SK-N-SH treated with all-trans-retinoic acid at 6 μM for 48 hours (cell line): ENCODE results near the gene CLP1.
"Not testable (repeated sequence)": the region's sequence is repeated elsewhere in the genome, so short reads cannot be mapped to it uniquely, and the experiment has no call there.

Experiments used
- ATAC-seq: fragments of 200-7000 bp; cut with Tn5 transposase; 3 replicates; pipeline ENCODE4 v1.9.1; 2020; ENCODE audit warnings: mild to moderate bottlenecking, moderate library complexity
- CSDC2 ChIP-seq: fragments of 250-450 bp; sonication (Bioruptor Pico); IDR thresholded peaks from 2 replicates; pipeline ENCODE4 v1.5.0; 2020; ENCODE audit warnings: mild to moderate bottlenecking, moderate library complexity
- TCF4 ChIP-seq: fragments of 250-450 bp; sonication (Bioruptor Pico); IDR thresholded peaks from 2 replicates; pipeline ENCODE4 v1.8.0; 2021; ENCODE audit warnings: mild to moderate bottlenecking, moderate library complexity, borderline replicate concordance
- ZC3H10 ChIP-seq: fragments of 250-450 bp; sonication (Bioruptor Pico); IDR thresholded peaks from 2 replicates; pipeline ENCODE4 v1.5.1; 2021; ENCODE audit warnings: mild to moderate bottlenecking, moderate library complexity
- ZFP3 ChIP-seq: fragments of 250-450 bp; sonication (Bioruptor Pico); IDR thresholded peaks from 2 replicates; pipeline ENCODE4 v1.5.0; 2020; ENCODE audit warnings: mild to moderate bottlenecking, moderate library complexity
- ZFP30 ChIP-seq: fragments of 450-650 bp; formaldehyde crosslinking; IDR thresholded peaks from 2 replicates; pipeline ENCODE4 v1.5.0; 2022; ENCODE audit warnings: mild to moderate bottlenecking, moderate library complexity
- TF ChIP-seq, protein P1 (sequence below): fragments of 250-450 bp; sonication (Bioruptor Pico); IDR thresholded peaks from 2 replicates; pipeline ENCODE4 v1.5.1; 2020; ENCODE audit warnings: low read depth, mild to moderate bottlenecking, moderate library complexity
- TF ChIP-seq, protein P2 (sequence below): fragments of 250-450 bp; sonication (Bioruptor Pico); IDR thresholded peaks from 2 replicates; pipeline ENCODE4 v1.5.0; 2020; ENCODE audit warnings: mild to moderate bottlenecking, moderate library complexity
- TF ChIP-seq, protein P3 (sequence below): fragments of 250-450 bp; sonication (Bioruptor Pico); IDR thresholded peaks from 2 replicates; pipeline ENCODE4 v1.8.0; 2021; ENCODE audit warnings: low read depth, mild to moderate bottlenecking, moderate library complexity, borderline replicate concordance
- TF ChIP-seq, protein P4 (sequence below): fragments of 250-450 bp; sonication (Bioruptor Pico); IDR thresholded peaks from 2 replicates; pipeline ENCODE4 v1.8.0; 2020; ENCODE audit warnings: mild to moderate bottlenecking, moderate library complexity, borderline replicate concordance

The CLP1 gene

DNA sequence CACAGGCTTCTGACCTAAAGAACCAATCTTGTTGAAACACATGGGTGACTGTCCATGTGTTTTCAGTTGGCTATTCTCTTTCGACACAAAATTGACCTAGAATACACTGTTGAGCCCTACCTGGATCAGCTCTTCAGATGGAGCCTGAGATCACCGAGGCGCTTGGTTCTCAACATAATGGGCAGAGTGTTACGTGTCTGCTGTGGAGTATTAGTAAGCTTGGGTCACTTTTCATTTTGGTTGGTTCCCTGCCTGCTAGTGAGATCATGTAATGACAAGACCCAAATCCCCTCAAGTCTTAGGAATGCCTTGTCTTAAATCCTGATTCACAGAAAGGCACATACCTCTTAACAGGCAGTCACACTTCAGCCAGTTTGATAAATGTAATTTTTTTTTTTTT is 45.8 kb downstream of the CLP1 start:
- TF ChIP-seq ZFP3, result no peak
- TF ChIP-seq, protein P1, sequence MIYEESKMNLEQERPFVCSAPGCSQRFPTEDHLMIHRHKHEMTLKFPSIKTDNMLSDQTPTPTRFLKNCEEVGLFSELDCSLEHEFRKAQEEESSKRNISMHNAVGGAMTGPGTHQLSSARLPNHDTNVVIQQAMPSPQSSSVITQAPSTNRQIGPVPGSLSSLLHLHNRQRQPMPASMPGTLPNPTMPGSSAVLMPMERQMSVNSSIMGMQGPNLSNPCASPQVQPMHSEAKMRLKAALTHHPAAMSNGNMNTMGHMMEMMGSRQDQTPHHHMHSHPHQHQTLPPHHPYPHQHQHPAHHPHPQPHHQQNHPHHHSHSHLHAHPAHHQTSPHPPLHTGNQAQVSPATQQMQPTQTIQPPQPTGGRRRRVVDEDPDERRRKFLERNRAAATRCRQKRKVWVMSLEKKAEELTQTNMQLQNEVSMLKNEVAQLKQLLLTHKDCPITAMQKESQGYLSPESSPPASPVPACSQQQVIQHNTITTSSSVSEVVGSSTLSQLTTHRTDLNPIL (CRISPR knock-in tag), result no peak
- ATAC-seq, result no peak

DNA sequence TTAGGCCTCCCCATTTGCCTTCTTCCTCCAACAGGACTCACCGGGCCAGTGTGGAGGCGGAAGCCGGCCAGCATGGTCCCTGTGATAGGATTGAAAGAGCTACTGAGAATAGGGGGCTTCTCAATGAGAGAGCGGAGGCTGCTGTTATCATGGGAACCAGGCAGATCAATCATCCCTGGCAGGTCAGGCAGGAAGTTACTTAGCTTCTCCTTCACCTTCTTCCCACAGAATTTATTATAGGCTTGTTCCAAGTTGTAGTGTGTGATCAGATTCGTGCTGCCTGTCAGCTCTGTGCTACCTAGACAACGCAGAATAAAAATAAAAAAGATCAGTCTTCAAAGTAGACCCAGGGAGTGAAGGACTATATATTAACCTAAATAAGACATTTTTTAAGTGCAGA is 47.4 kb downstream of the CLP1 start:
- TF ChIP-seq, protein P2, sequence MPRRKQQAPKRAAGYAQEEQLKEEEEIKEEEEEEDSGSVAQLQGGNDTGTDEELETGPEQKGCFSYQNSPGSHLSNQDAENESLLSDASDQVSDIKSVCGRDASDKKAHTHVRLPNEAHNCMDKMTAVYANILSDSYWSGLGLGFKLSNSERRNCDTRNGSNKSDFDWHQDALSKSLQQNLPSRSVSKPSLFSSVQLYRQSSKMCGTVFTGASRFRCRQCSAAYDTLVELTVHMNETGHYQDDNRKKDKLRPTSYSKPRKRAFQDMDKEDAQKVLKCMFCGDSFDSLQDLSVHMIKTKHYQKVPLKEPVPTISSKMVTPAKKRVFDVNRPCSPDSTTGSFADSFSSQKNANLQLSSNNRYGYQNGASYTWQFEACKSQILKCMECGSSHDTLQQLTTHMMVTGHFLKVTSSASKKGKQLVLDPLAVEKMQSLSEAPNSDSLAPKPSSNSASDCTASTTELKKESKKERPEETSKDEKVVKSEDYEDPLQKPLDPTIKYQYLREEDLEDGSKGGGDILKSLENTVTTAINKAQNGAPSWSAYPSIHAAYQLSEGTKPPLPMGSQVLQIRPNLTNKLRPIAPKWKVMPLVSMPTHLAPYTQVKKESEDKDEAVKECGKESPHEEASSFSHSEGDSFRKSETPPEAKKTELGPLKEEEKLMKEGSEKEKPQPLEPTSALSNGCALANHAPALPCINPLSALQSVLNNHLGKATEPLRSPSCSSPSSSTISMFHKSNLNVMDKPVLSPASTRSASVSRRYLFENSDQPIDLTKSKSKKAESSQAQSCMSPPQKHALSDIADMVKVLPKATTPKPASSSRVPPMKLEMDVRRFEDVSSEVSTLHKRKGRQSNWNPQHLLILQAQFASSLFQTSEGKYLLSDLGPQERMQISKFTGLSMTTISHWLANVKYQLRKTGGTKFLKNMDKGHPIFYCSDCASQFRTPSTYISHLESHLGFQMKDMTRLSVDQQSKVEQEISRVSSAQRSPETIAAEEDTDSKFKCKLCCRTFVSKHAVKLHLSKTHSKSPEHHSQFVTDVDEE (CRISPR knock-in tag), result no peak
- TF ChIP-seq ZC3H10, result no peak
- no peak for TF ChIP-seq ZFP30
- TF ChIP-seq, protein P3, sequence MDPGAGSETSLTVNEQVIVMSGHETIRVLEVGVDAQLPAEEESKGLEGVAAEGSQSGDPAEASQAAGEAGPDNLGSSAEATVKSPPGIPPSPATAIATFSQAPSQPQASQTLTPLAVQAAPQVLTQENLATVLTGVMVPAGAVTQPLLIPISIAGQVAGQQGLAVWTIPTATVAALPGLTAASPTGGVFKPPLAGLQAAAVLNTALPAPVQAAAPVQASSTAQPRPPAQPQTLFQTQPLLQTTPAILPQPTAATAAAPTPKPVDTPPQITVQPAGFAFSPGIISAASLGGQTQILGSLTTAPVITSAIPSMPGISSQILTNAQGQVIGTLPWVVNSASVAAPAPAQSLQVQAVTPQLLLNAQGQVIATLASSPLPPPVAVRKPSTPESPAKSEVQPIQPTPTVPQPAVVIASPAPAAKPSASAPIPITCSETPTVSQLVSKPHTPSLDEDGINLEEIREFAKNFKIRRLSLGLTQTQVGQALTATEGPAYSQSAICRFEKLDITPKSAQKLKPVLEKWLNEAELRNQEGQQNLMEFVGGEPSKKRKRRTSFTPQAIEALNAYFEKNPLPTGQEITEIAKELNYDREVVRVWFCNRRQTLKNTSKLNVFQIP (CRISPR knock-in tag), result no peak
- TF ChIP-seq TCF4, result no peak
- TF ChIP-seq, protein P1 (CRISPR knock-in tag), result no peak
- TF ChIP-seq CSDC2 (CRISPR knock-in tag), result no peak
- no peak for ATAC-seq

DNA sequence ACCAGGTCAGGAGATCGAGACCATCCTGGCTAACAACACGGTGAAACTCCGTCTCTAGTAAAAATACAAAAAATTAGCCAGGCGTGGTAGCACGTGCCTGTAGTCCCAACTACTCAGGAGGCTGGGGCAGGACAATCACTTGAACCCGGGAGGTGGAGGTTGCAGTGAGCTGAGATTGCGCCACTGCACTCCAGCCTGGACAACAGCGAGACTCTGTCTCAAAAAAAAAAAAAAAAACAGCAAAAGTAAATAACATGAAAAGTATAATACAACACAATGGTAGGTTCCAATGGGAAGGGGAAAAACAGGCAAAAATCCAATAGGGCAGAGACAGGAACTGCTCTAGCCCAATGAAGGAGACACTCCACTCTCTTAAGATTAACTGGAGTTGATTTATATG is 47.9 kb downstream of the CLP1 start:
- ATAC-seq, result not testable (repeated sequence)

DNA sequence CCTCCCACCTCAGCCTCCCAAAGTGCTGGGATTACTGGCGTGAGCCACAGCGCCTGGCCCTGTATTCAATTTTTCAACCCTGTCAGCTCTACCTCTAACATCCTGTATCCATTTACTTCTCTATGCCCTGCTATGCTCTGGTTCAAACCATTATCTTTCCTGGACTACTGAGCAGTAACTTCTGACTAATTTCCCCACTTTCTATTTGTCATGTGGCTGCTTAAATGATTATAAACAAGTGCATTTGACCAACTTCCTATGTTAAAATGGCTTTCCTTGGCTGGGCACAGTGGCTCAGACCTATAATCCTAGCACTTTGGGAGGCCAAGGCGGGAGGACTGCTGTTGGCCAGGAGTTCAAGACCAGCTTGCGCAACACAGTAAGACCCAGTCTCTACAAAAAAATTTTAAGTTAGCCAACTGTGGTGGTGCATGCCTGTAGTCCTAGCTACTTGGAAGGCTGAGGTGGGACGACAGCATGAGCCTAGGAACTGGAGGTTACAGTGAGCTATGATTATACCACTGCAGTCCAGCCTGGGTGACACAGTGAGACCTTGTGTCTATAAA is 52.3 kb downstream of the CLP1 start:
- no peak for ATAC-seq

More for the DNA sequence above, 52.3 kb downstream of the CLP1 start:
- TF ChIP-seq, protein P4, sequence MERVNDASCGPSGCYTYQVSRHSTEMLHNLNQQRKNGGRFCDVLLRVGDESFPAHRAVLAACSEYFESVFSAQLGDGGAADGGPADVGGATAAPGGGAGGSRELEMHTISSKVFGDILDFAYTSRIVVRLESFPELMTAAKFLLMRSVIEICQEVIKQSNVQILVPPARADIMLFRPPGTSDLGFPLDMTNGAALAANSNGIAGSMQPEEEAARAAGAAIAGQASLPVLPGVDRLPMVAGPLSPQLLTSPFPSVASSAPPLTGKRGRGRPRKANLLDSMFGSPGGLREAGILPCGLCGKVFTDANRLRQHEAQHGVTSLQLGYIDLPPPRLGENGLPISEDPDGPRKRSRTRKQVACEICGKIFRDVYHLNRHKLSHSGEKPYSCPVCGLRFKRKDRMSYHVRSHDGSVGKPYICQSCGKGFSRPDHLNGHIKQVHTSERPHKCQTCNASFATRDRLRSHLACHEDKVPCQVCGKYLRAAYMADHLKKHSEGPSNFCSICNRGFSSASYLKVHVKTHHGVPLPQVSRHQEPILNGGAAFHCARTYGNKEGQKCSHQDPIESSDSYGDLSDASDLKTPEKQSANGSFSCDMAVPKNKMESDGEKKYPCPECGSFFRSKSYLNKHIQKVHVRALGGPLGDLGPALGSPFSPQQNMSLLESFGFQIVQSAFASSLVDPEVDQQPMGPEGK (CRISPR knock-in tag), result no peak
